Fibroblast of skin of scalp (primary cell): Measurements from ENCODE around the gene KRTAP6-2. TPM values are rescaled to one million over a fixed set of nuclear protein-coding genes. Genes with fewer than 3 reads are reported as not detected.

Source experiments
- DNase-seq: peaks from one replicate; pipeline ENCODE4 v3.0.0-alpha.2; 2013
- polyA plus RNA-seq, 2 experiments: library from polyadenylated mRNA; unstranded; fragments of 120-200 nt; gene quantifications; one replicate each; pipeline ENCODE4 v1.2.1, GENCODE V29; 2013; ENCODE audit not compliant: insufficient read length in 2 of 2

The KRTAP6-2 gene, protein sequence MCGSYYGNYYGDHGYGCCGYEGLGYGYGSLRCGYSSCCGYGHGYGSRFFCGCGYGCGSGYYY
- polyA plus RNA-seq (2013, experiment 1 of 2; ENCODE audit: insufficient read length): not detected
- polyA plus RNA-seq (2013, experiment 2 of 2; ENCODE audit: insufficient read length): not detected

GRCh38 chr21:30598802-30599201 lies at the start of gene KRTAP6-2:
Gene KRTAP6-2, minus strand, starts transcription at chr21:30598902. Its CDS starts 28 bp downstream, at chr21:30598874.
- no peak for DNase-seq

DNA sequence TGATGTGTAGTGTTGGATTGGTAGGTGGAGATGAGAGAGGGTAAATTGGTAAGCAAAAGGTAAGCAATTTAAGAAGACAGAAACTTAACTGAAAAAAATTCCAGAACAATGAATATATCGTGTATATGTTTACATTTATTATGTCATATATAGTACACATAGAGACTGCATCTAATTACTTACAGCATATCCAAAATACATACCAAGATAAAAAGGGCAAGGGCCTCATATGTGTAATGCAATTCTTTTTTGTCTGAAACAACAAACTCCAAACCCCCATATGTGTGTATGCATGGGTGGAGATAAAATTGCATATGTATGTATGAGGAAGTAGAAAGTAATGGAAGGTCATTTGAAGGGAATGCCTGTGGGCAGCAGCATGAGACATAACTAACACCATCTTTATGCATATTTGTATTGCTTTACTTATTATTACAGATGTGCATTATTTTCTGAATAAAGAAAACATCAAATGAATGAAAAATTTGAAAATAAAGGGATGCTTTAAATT lies 48.3 kb upstream of the KRTAP6-2 start:
- DNase-seq: no peak

- no peak for DNase-seq
Observed at GRCh38 chr21:30642564-30642963, 43.9 kb upstream of the KRTAP6-2 start, which contains the start of gene KRTAP20-3. Gene KRTAP20-3, plus strand, starts transcription at chr21:30642864.

DNA sequence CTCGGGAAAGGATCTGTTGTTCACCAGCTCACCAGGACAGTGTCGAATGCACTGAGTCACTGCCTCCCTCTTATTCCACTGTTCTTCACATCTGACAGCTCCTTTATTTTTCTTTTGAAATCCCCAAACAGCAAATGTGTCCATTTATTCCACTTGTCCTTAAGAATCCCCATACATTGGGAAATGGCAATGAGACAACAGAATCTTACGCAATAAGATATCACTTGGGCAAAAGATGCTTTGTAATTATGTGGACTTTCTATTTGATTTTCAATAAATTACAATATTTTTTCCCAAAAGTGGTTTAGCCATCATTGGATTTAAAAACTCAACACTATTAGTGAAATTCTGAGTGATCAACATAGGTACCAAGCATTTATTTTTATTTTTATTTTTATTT lies 40.0 kb upstream of the KRTAP6-2 start:
- DNase-seq: no peak

DNA sequence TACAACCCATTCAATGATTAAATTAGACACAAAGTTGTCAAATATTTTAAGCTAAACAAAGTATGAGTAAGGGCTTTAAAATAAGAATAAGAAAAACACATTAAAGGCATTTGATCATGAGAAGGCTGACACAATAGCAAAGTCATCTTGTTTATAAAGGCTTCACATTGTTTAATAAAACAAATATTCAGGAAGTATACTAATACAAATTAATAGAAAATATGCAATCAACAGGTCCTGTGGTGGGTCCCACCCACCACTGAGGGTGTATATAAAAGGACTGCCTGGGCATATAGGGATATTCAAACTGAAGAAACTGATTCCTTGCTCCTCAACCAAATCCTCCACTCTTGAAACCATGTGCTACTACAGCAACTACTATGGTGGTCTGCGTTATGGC lies 36.2 kb upstream of the KRTAP6-2 start, which contains the start of gene KRTAP20-2:
Gene KRTAP20-2, plus strand, starts transcription at position 301 of the 400 bp plus-strand sequence. Its CDS starts 58 bp downstream, at position 359.
- no peak for DNase-seq

- no peak for DNase-seq
Observed at GRCh38 chr21:30629200-30629599, 30.5 kb upstream of the KRTAP6-2 start.

DNA sequence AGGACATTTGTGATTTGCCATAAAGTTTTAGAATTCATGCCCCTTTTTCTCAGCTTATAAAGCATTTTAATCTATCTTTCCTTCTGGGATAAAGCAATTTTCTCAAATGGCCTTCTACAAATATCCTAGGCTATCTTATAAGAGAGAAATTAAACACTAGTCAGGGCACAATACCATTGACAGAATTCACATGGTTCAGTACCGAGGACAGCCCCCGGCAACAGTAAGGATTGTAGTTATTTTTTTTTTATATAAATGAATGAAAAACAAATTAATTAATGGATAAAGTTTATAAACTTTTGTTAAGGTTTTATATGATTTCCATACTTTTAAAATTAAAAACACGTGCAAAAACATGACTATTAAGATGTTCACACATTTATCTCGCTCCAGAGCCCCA lies 29.4 kb upstream of the KRTAP6-2 start:
- no peak for DNase-seq

GRCh38 chr21:30625449-30626165 lies 26.9 kb upstream of the KRTAP6-2 start:
- no peak for DNase-seq

- DNase-seq: no peak
Observed at GRCh38 chr21:30623362-30623761, 24.7 kb upstream of the KRTAP6-2 start.

GRCh38 chr21:30620522-30620921 lies 21.8 kb upstream of the KRTAP6-2 start, which contains the start of gene KRTAP20-4:
Gene KRTAP20-4, plus strand, starts transcription at chr21:30620627.
- no peak for DNase-seq

DNA sequence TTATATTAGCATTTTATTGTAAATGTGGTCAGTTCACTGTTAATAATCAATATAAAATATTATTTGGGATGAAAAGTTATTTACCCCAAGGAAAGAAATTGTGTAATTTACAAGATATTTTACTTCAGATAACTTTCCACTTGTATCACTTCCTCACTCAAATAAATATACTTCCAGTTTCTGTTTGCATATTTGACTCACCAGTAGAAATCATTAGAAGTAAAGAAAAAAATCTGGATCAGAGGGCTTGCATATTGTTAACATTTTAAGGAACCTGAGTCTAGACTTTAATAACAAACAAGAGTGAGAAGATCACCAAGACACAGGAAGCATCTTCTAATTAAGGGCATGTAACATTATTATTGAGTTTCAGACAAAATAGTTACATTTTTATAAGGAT lies 21.4 kb upstream of the KRTAP6-2 start:
- DNase-seq: no peak

- DNase-seq: no peak
Observed at GRCh38 chr21:30616125-30616524, 17.4 kb upstream of the KRTAP6-2 start, which contains the start of gene KRTAP20-1. Gene KRTAP20-1, plus strand, starts transcription at chr21:30616425. Its CDS starts 30 bp downstream, at chr21:30616455.

DNA sequence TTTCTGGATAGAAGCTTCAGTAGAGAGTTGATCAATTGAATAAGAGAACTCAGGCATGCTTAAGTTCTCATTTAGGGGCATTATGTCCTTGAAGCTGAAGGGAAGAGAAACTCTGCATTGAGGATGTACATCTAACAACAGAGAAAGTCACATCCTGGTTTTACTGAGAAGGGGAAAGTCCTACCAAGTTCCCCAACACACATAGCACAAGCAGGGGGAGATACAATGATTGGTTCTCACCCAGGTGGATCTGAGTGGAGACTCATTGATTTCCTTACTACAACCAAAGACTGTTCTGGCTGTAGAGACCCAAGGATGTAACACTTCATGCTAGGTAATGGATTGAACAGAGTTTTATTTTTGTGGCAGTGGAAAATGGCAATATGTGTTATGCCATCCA lies 16.5 kb upstream of the KRTAP6-2 start:
- DNase-seq: no peak

GRCh38 chr21:30613836-30614235 lies 15.1 kb upstream of the KRTAP6-2 start, which contains the start of gene KRTAP6-1:
Gene KRTAP6-1, minus strand, starts transcription at chr21:30613930. Its CDS starts 26 bp downstream, at chr21:30613904.
- no peak for DNase-seq

DNA sequence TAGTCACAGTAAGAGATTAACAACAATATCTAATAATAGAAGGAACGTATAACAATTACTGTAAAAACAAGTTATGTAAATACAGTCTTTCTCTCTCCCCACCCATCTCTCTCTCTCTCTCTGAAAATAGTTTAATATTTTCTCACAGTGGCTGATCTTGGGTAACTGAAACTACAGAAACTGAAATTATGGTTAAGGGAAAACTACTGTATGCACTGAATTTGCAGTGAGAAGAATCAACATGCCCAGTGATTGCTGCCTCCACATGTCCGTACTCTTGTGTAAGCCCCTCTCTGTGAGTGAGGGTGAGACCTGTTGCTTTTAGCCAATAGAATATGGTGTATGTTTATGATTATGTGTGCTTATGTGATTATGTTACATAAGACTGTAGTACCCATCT lies 13.4 kb upstream of the KRTAP6-2 start:
- DNase-seq: no peak

- DNase-seq: no peak
Observed at GRCh38 chr21:30605968-30606367, 7.3 kb upstream of the KRTAP6-2 start.

GRCh38 chr21:30600787-30601186 lies 2.1 kb upstream of the KRTAP6-2 start, which contains the start of gene KRTAP22-1:
Gene KRTAP22-1, plus strand, starts transcription at chr21:30601087.
- DNase-seq: no peak

- no peak for DNase-seq
Observed at GRCh38 chr21:30592140-30592539, 6.6 kb downstream of the KRTAP6-2 start, which contains the start of gene KRTAP6-3. Gene KRTAP6-3, plus strand, starts transcription at chr21:30592440. Its CDS starts 6 bp downstream, at chr21:30592446.

GRCh38 chr21:30590297-30590696 lies 8.4 kb downstream of the KRTAP6-2 start, which contains the start of gene KRTAP22-2:
Gene KRTAP22-2, minus strand, starts transcription at chr21:30590397.
- DNase-seq: no peak

- DNase-seq: no peak
Observed at GRCh38 chr21:30582870-30583269, 15.8 kb downstream of the KRTAP6-2 start.

GRCh38 chr21:30580132-30580531 lies 18.6 kb downstream of the KRTAP6-2 start:
- no peak for DNase-seq

DNA sequence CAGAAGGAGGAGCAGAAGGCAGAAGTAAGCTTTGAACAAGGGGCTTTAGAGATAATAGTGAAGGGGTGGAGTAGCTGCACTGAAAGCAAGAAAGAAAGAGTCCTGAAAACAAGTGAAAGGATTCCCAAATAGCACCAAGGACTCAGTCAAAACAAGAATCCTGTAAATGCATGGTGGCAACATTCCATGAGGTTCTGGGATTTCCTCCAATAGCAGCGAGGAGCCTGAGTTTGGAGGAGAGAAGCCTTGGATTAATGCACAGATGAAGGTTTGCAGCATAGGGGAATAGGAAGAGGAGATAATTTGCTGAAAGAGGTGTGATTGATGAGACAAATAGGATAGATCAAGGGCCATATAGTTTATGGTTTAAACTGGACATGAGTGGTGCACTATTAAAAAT lies 19.4 kb downstream of the KRTAP6-2 start:
- DNase-seq: no peak

- no peak for DNase-seq
Observed at GRCh38 chr21:30577766-30578165, 20.9 kb downstream of the KRTAP6-2 start.
